DMS53 treated with DMSO at 0.1 percent for 48 hours (cell line): ENCODE measurements around the gene THSD4.

Source experiments
- DNase-seq: peaks from one replicate; lab custom pipeline; 2025; ENCODE audit not compliant: unreplicated experiment; lab: John Stamatoyannopoulos, UW

Gene THSD4

GRCh38 chr15:71566226-71566625, 451.0 kb downstream of the THSD4 start:
- no peak for DNase-seq

GRCh38 chr15:71567173-71567572, 451.9 kb downstream of the THSD4 start:
- no peak for DNase-seq

- no peak for DNase-seq
Observed at GRCh38 chr15:71568227-71568626, 453.0 kb downstream of the THSD4 start.

GRCh38 chr15:71570736-71571135, 455.5 kb downstream of the THSD4 start:
- no peak for DNase-seq

- no peak for DNase-seq
Observed at GRCh38 chr15:71571641-71572040, 456.4 kb downstream of the THSD4 start.

- DNase-seq = no peak
Observed at GRCh38 chr15:71572452-71573053, 457.3 kb downstream of the THSD4 start.

- DNase-seq = no peak
Observed at GRCh38 chr15:71573599-71573998, 458.3 kb downstream of the THSD4 start.

- no peak for DNase-seq
Observed at GRCh38 chr15:71575474-71576045, 460.3 kb downstream of the THSD4 start.

GRCh38 chr15:71577071-71577470, 461.8 kb downstream of the THSD4 start:
- DNase-seq = no peak

- no peak for DNase-seq
Observed at GRCh38 chr15:71581398-71581930, 466.2 kb downstream of the THSD4 start.

GRCh38 chr15:71585159-71585558, 469.9 kb downstream of the THSD4 start:
- DNase-seq = no peak

- DNase-seq = no peak
Observed at GRCh38 chr15:71586463-71586862, 471.2 kb downstream of the THSD4 start.

- no peak for DNase-seq
Observed at GRCh38 chr15:71588746-71589145, 473.5 kb downstream of the THSD4 start.

GRCh38 chr15:71591057-71591456, 475.8 kb downstream of the THSD4 start:
- no peak for DNase-seq

GRCh38 chr15:71592203-71592602, 476.9 kb downstream of the THSD4 start:
- DNase-seq = no peak

- DNase-seq = no peak
Observed at GRCh38 chr15:71595846-71596553, 480.7 kb downstream of the THSD4 start.

GRCh38 chr15:71596672-71597071, 481.4 kb downstream of the THSD4 start:
- no peak for DNase-seq

- DNase-seq = no peak
Observed at GRCh38 chr15:71597126-71597525, 481.9 kb downstream of the THSD4 start.

GRCh38 chr15:71597637-71598036, 482.4 kb downstream of the THSD4 start:
- DNase-seq = no peak

- DNase-seq = no peak
Observed at GRCh38 chr15:71598741-71599140, 483.5 kb downstream of the THSD4 start.

GRCh38 chr15:71599418-71600151, 484.3 kb downstream of the THSD4 start:
- DNase-seq = no peak

GRCh38 chr15:71600237-71600636, 485.0 kb downstream of the THSD4 start:
- no peak for DNase-seq
